A549 (cell line): ENCODE data around the gene BAG1.

ENCODE experiments used
- CTCF ChIP-seq: fragments of >200 bp; sonication (Bioruptor Twin); formaldehyde crosslinking; IDR thresholded peaks from 3 replicates; pipeline ENCODE4 v1.5.1; 2016
- E2F6 ChIP-seq: IDR thresholded peaks from 2 replicates; pipeline ENCODE4 v1.6.1; 2012; ENCODE audit warnings: low read depth, borderline replicate concordance
- ELK1 ChIP-seq: fragments of 150-350 bp; IDR thresholded peaks from 2 replicates; pipeline ENCODE4 v1.6.1; 2014; ENCODE audit warnings: low read depth, mild to moderate bottlenecking, low read length
- EP300 ChIP-seq, 2 experiments: fragments of >200 bp; sonication (Bioruptor Twin); formaldehyde crosslinking; IDR thresholded peaks; 2 replicates in 1 of 2; 3 replicates in 1 of 2; pipeline ENCODE4 v1.6.1; 2016 to 2017
- KDM5A ChIP-seq: fragments of 200-600 bp; sonication (generic); IDR thresholded peaks from 2 replicates; pipeline ENCODE4 v1.6.1; 2016; ENCODE audit warnings: antibody characterized with exemption, mild to moderate bottlenecking
- POLR2A ChIP-seq: IDR thresholded peaks from 2 replicates; pipeline ENCODE4 v1.6.1; 2012; ENCODE audit warnings: mild to moderate bottlenecking, low read length
- RFX5 ChIP-seq: fragments of 450-650 bp; IDR thresholded peaks from 2 replicates; pipeline ENCODE4 v1.7.1; 2014; ENCODE audit warnings: antibody characterized with exemption, mild to moderate bottlenecking, moderate library complexity
- USF2 ChIP-seq: fragments of 450-650 bp; IDR thresholded peaks from 2 replicates; pipeline ENCODE4 v1.6.1; 2014; ENCODE audit warnings: antibody characterized with exemption

GRCh38 chr9:33236571-33236970, 27.9 kb downstream of the BAG1 start:
- TF ChIP-seq POLR2A (no peak), CTCF (no peak), E2F6 (no peak), ELK1 (no peak), USF2 (no peak), KDM5A (no peak), RFX5 (no peak), EP300 (IDR thresholded peaks at IDR 0.05) (no peak)
